ENCODE results near the gene HBP1.
"Not testable (repeated sequence)": the region's sequence is repeated elsewhere in the genome, so short reads cannot be mapped to it uniquely, and the experiment has no call there.

Gene HBP1

DNA sequence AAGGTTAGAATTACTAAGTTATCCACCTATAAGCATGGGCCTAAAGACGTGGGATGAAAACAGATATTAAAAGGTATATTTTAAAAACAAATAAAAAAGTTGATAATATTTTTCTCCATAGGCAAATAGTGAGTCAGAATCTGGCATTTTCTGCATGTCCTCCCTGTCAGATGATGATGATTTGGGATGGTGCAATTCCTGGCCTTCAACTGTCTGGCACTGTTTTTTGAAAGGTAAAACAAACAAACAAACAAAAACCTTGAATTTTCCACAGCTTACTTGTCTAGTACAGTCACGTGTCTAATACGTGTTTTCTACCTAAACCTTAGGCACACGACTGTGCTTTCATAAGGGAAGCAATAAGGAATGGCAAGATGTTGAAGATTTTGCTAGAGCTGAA lies 17.4 kb downstream of the HBP1 start:
- no peak for DNase-seq

DNA sequence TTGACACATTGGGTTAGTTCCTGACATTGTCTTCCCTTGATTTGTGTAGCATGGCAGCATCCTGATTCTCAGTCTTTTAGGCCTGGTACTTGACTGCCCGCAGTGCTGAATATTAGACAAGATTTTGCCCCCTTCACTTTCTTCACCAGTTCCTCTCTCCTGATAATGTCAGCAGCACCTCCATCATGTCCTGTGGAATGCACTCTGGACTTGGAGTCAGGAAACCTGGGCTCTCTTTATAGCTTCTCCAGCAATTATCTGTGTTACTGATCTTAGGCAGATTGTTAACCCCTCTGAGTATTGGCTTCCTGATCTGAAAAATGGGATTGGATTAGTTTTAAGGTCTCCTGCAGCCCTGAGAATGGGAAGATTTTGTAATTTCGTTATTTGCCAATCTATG lies 19.0 kb downstream of the HBP1 start:
- DNase-seq: no peak

GRCh38 chr7:107190090-107190489 lies 21.3 kb downstream of the HBP1 start:
- no peak for DNase-seq

DNA sequence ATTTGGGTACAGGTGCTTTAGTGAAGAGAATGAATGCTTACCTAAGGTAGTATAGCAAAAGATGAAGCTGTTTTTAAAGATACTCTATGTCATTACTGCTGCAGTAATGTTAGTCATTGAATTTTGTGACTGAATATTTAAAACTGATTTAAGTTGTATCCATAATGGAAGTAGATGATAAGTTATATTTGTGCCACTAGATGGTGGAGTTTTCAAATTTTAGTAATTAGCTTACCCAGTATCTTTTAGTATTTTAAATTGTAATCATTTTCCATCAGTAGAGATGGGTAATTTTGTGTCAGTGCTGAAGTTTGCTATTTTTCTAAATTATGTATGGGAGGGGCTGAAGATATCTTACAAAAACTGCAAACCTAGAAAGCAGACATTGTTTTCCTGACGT lies 25.2 kb downstream of the HBP1 start:
- DNase-seq: no peak

GRCh38 chr7:107196834-107197610 lies 28.2 kb downstream of the HBP1 start:
- DNase-seq: no peak

GRCh38 chr7:107201795-107202450 lies 33.1 kb downstream of the HBP1 start:
- DNase-seq: peak; percentile 67

DNA sequence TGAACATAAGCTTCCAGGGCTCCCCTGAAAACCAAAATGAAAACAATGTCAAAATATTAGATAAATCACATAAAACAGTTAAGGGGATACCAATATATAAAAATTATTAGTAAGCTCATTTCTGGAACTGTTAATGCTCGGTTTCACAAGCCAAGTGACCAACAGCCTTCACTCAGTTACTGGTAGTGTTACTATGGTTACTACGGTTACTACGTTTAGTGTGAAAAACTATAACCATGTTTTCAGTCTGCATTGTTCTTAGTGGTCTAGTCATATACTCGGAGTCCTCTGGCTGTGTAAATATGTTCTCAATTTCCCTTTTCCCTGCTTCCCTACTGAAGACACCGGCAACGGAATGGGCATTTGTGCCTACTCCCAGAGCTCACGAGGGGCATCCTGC lies 34.8 kb downstream of the HBP1 start:
- DNase-seq: no peak

DNA sequence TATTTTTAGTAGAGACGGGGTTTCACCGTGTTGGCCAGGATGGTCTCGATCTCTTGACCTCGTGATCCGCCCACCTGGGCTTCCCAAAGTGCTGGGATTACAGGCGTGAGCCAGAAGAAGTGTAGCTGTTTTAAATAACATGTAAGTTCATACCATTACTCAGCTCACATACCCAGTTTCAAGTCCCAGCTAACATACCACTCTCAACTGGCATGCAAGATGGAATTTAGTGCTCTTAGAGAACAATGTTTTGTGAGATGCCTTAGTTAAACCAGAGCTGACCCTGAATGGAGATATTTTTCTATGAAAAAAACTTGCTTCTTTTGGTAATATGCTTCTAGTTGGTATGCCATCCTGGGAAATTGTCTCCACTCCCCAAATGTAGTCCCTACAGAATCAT lies 37.3 kb downstream of the HBP1 start:
- no peak for DNase-seq

- no peak for DNase-seq
These were observed 37.9 kb downstream of the HBP1 start for GRCh38 chr7:107206706-107207105.

- DNase-seq: no peak
These were observed 38.7 kb downstream of the HBP1 start for GRCh38 chr7:107207459-107207858.

DNA sequence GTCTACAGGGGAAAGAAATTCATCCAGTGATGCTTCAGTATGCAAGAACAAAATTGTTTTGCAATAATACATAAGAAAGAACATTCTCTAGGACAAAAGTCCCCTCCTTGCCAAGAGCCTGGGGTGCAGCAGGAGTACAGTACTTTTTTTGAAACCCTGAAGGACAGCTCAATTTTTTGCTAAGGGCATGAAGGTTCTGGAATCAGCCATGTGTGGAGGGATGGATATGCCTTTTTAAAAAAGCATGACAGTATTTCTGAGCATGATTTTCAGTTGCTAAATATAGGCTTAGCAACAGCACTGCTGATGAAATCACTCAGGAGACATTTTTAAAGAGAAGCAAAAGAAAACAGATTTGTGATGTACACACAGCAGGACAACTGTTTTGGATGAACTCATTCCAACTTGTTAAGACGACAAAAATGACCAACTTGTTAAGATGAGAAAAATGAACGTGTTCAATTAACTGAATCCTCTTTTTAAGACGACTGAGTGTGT lies 39.3 kb downstream of the HBP1 start:
- no peak for DNase-seq

DNA sequence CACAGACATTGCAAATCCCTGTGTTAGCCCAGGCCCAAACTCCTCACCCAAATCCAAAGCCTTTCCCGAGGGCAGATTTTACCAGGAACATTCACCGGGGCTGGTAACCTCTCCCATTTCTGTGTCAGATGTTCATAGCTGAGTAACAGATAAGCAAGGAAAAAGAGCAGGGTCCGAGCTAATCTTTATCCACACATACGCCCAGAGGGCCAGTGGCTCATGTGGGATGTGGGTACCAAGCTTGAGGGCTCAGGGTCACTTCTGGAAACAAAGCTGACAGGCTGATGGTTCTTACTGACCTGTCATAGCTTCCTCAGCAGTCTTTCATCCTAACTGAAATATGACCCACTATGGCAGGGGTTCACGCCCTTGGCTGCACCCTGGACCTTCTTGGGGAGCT lies 39.8 kb downstream of the HBP1 start:
- no peak for DNase-seq

DNA sequence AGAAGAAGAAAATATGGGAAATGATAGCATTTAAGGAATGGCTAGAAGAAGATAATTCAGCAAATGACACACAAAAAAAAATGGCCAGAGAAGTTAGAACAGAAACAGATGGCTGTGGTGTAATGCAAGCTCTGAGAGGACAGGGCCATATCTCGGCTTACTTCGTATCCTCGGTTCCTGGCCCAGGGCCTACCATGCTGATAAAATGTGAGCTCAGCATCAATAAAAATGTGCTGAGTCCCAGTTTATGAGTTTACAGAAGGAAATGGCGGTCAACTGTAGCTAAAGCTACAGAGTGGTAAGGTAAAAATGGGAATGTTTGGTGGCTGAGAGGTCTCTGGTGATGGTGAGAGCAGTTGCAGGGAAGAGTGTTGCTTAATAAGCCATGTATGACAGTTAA lies 40.8 kb downstream of the HBP1 start:
- no peak for DNase-seq

- no peak for DNase-seq
These were observed 41.6 kb downstream of the HBP1 start for GRCh38 chr7:107210400-107210799.

DNA sequence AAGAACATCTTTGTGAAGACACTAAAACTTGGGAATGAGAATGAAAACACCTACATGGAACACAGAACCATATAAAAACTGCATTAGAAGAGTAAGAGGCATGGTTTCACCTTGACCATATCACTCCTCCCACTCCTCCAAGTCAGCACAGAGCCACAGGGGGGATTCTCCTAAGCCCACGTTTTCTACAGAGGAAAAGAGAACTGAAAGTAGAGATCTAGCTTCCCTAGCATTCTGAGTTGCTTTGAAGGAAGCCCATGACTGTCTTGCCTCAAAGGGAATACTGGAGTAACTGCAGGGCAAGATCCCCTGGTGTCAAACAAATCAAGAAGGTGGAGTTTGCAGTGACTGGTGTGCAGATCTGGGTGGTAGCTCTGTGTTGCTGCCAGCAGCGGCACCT lies 43.9 kb downstream of the HBP1 start:
- no peak for DNase-seq

GRCh38 chr7:107213193-107213788 lies 44.5 kb downstream of the HBP1 start:
- DNase-seq: no peak

GRCh38 chr7:107213945-107214344 lies 45.1 kb downstream of the HBP1 start:
- DNase-seq: no peak

- no peak for DNase-seq
These were observed 50.9 kb downstream of the HBP1 start for GRCh38 chr7:107219563-107220244.

DNA sequence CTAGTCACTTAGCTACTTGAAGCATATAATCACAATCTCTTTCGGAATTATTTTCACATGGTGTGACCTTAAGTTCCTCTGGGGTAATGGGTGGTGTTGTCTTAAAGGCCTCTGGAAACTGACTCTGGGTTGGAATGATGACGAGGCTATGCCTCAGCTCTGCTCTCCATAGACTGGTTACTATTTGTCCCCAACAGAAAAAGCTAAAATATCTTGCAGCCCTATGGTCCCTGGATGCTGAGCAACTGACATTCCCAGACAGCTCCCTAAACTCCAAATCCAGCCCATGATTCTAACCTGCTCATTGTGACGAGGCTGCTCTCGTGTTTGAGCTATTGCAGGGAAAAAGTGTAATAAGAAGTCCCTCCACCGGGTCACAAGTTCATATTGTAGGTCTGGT lies 51.6 kb downstream of the HBP1 start:
- DNase-seq: no peak

- DNase-seq: not testable (repeated sequence)
These were observed 52.0 kb downstream of the HBP1 start for GRCh38 chr7:107220806-107221205.

- no peak for DNase-seq
These were observed 55.8 kb downstream of the HBP1 start for GRCh38 chr7:107224374-107225223.

DNA sequence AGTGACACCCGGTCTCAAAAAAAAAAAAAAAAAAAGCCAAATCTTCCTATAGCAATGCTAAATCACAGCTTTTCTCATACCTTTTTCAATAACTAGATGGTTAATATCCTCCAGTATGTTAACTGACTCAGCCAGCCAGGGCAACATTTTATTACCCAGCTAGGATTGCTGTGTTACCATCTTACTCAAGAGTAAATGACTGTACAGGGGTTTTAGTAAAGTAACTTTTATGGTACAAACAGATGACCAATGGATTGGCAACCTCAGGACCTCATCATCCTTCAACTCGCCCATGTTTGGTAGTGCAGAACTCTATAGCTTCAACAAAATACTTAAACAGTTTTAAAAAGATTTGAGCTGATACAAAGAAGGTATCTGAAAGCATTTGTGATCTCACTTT lies 59.5 kb downstream of the HBP1 start:
- no peak for DNase-seq

DNA sequence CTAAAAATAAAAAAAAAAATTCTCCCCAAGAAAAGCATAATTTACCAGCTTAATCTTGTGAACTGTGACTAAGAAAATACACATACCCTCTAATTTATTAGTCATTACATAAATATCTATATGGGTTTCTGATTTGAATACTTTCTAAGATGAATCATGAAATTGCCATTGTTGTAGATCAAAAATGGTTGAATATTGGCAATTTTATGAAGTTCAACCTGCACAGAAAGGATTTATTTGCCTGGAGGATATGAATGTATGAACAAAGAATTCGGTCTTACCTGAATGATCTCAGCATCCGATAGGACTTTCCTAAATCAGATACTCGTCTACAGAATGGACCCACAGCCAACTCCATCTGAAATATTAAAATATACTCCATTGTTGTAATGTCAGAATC lies 61.5 kb downstream of the HBP1 start:
- no peak for DNase-seq
